ENCODE results near the gene RAB43. TPM values are rescaled to one million over a fixed set of nuclear protein-coding genes. Genes with fewer than 3 reads are reported as not detected.
A peak's percentile ranks its signal among the peaks of the same experiment; 100 is the strongest.

Gene RAB43
- total RNA-seq, 1 donor from 2014 or later = 34.5 TPM

GRCh38 chr3:129164500-129164899 lies 42.9 kb upstream of the RAB43 start:
- Mint-ChIP-seq H3K27ac (ENCODE audit: unreplicated experiment) (no peak overlapping the region), H3K36me3 (ENCODE audit: low read depth, unreplicated experiment) (peaks cover 7% of the 10 kb centered on the region), H3K27me3 (ENCODE audit: low read depth, unreplicated experiment) (no peaks in the 10 kb centered on the region), H3K9me3 (ENCODE audit: unreplicated experiment) (no peaks in the 10 kb centered on the region), H3K4me3 (ENCODE audit: unreplicated experiment) (no peak overlapping the region), H3K4me1 (ENCODE audit: low read depth, unreplicated experiment) (peaks cover 7% of the 10 kb centered on the region)
- Histone ChIP-seq H3K4me3 (ENCODE audit: insufficient read depth, low read depth, low read length) (no peak overlapping the region), H2AFZ (ENCODE audit: low read depth, low read length) (no peak overlapping the region), H3K27me3 (ENCODE audit: insufficient read depth, low read length) (no peaks in the 10 kb centered on the region), H3K9me3 (ENCODE audit: insufficient read depth, low read depth, low read length) (no peaks in the 10 kb centered on the region), H3K79me2 (ENCODE audit: insufficient read depth, low read length) (peaks cover 16% of the 10 kb centered on the region), H3K9ac (ENCODE audit: low read length) (no peak overlapping the region), H3K4me2 (ENCODE audit: low read length) (no peak overlapping the region), H3K4me1 (ENCODE audit: insufficient read depth, low read length) (peaks cover 10% of the 10 kb centered on the region), H3K27ac (ENCODE audit: low read depth, low read length) (no peak overlapping the region), H3K36me3 (ENCODE audit: insufficient read depth, low read length) (peaks cover 22% of the 10 kb centered on the region), H4K20me1 (ENCODE audit: insufficient read depth, low read length) (peaks cover 10% of the 10 kb centered on the region)
- TF ChIP-seq EZH2 (IDR thresholded peaks at IDR 0.05; ENCODE audit: insufficient read depth, low read length) (no peak), CTCF (IDR thresholded peaks at IDR 0.05; ENCODE audit: insufficient read depth, low read depth, low read length) (no peak)
- FAIRE-seq (no peak), DNase-seq (ENCODE audit: low read depth) (no peak)

GRCh38 chr3:129162729-129163579 lies 41.4 kb upstream of the RAB43 start:
- no peak overlapping the region for H3K4me3 ChIP-seq (ENCODE audit: insufficient read depth, low read depth, low read length)
- peaks cover 9% of the 10 kb centered on the region for H4K20me1 ChIP-seq (ENCODE audit: insufficient read depth, low read length)
- H3K9ac ChIP-seq (ENCODE audit: low read length) = peak overlapping the region; percentile 99
- no peak for FAIRE-seq
- peak overlapping the region; percentile 89 for H3K4me2 ChIP-seq (ENCODE audit: low read length)
- H3K27me3 ChIP-seq (ENCODE audit: insufficient read depth, low read length) = no peaks in the 10 kb centered on the region
- no peak for DNase-seq (ENCODE audit: low read depth)
- H3K36me3 Mint-ChIP-seq (ENCODE audit: low read depth, unreplicated experiment) = peaks cover 4% of the 10 kb centered on the region
- H3K27ac Mint-ChIP-seq (ENCODE audit: unreplicated experiment) = peak overlapping the region; percentile 87
- H2AFZ ChIP-seq (ENCODE audit: low read depth, low read length) = no peak overlapping the region
- H3K79me2 ChIP-seq (ENCODE audit: insufficient read depth, low read length) = peaks cover 26% of the 10 kb centered on the region
- no peaks in the 10 kb centered on the region for H3K27me3 Mint-ChIP-seq (ENCODE audit: low read depth, unreplicated experiment)
- peaks cover 23% of the 10 kb centered on the region for H3K36me3 ChIP-seq (ENCODE audit: insufficient read depth, low read length)
- H3K27ac ChIP-seq (ENCODE audit: low read depth, low read length) = no peak overlapping the region
- no peaks in the 10 kb centered on the region for H3K9me3 ChIP-seq (ENCODE audit: insufficient read depth, low read depth, low read length)
- TF ChIP-seq EZH2 (IDR thresholded peaks at IDR 0.05; ENCODE audit: insufficient read depth, low read length) = no peak
- TF ChIP-seq CTCF (IDR thresholded peaks at IDR 0.05; ENCODE audit: insufficient read depth, low read depth, low read length) = no peak
- peaks cover 16% of the 10 kb centered on the region for H3K4me1 ChIP-seq (ENCODE audit: insufficient read depth, low read length)
- peaks cover 13% of the 10 kb centered on the region for H3K4me1 Mint-ChIP-seq (ENCODE audit: low read depth, unreplicated experiment)
- H3K4me3 Mint-ChIP-seq (ENCODE audit: unreplicated experiment) = peak overlapping the region; percentile 96
- no peaks in the 10 kb centered on the region for H3K9me3 Mint-ChIP-seq (ENCODE audit: unreplicated experiment)

GRCh38 chr3:129161860-129162271 lies 40.3 kb upstream of the RAB43 start:
- no peaks in the 10 kb centered on the region for H3K27me3 ChIP-seq (ENCODE audit: insufficient read depth, low read length)
- FAIRE-seq (no peak), DNase-seq (ENCODE audit: low read depth) (no peak)
- no peaks in the 10 kb centered on the region for H3K9me3 Mint-ChIP-seq (ENCODE audit: unreplicated experiment)
- peaks cover 16% of the 10 kb centered on the region for H3K4me1 ChIP-seq (ENCODE audit: insufficient read depth, low read length)
- H3K36me3 ChIP-seq (ENCODE audit: insufficient read depth, low read length) = peaks cover 16% of the 10 kb centered on the region
- H3K79me2 ChIP-seq (ENCODE audit: insufficient read depth, low read length) = peaks cover 24% of the 10 kb centered on the region
- no peaks in the 10 kb centered on the region for H3K9me3 ChIP-seq (ENCODE audit: insufficient read depth, low read depth, low read length)
- H3K4me3 Mint-ChIP-seq (ENCODE audit: unreplicated experiment) = peak overlapping the region; percentile 96
- peak overlapping the region; percentile 99 for H3K9ac ChIP-seq (ENCODE audit: low read length)
- H3K27me3 Mint-ChIP-seq (ENCODE audit: low read depth, unreplicated experiment) = no peaks in the 10 kb centered on the region
- H3K27ac Mint-ChIP-seq (ENCODE audit: unreplicated experiment) = peak overlapping the region; percentile 100
- peaks cover 4% of the 10 kb centered on the region for H3K36me3 Mint-ChIP-seq (ENCODE audit: low read depth, unreplicated experiment)
- TF ChIP-seq CTCF (IDR thresholded peaks at IDR 0.05; ENCODE audit: insufficient read depth, low read depth, low read length) (no peak), EZH2 (IDR thresholded peaks at IDR 0.05; ENCODE audit: insufficient read depth, low read length) (no peak)
- H2AFZ ChIP-seq (ENCODE audit: low read depth, low read length) = peak overlapping the region; percentile 98
- peaks cover 6% of the 10 kb centered on the region for H4K20me1 ChIP-seq (ENCODE audit: insufficient read depth, low read length)
- H3K4me2 ChIP-seq (ENCODE audit: low read length) = peak overlapping the region; percentile 89
- H3K4me3 ChIP-seq (ENCODE audit: insufficient read depth, low read depth, low read length) = peak overlapping the region; percentile 99
- H3K27ac ChIP-seq (ENCODE audit: low read depth, low read length) = peak overlapping the region; percentile 100
- H3K4me1 Mint-ChIP-seq (ENCODE audit: low read depth, unreplicated experiment) = peaks cover 13% of the 10 kb centered on the region

Data from astrocyte (in vitro differentiated cells and primary cell).